SK-N-DZ (cell line): ENCODE data around the gene NSD1.

Experiments
- DNase-seq: peaks from one replicate; pipeline ENCODE4 v3.0.0-alpha.2; 2015; ENCODE audit warnings: low spot score

NSD1 gene

GRCh38 chr5:177349762-177350161 lies 216.2 kb downstream of the NSD1 start:
- DNase-seq: no peak
